ENCODE data around the gene CEP295NL.
"Not testable (repeated sequence)": the region's sequence is repeated elsewhere in the genome, so short reads cannot be mapped to it uniquely, and the experiment has no call there.

CEP295NL gene

GRCh38 chr17:78929908-78930775 is 27.1 kb upstream of the CEP295NL start:
- DNase-seq, result no peak

- no peak for DNase-seq
These were observed 22.9 kb upstream of the CEP295NL start for GRCh38 chr17:78925662-78926555.

- DNase-seq, result peak; percentile 70
These were observed 22.2 kb upstream of the CEP295NL start, which contains the start of gene TIMP2 for GRCh38 chr17:78925234-78925633. Gene TIMP2, minus strand, starts transcription at chr17:78925387. Its CDS starts 299 bp downstream, at chr17:78925088.

GRCh38 chr17:78924481-78925151 is 21.6 kb upstream of the CEP295NL start:
- DNase-seq, result no peak

- peak; percentile 58 for DNase-seq
These were observed 20.9 kb upstream of the CEP295NL start for GRCh38 chr17:78923660-78924453.

GRCh38 chr17:78922816-78923498 is 20.0 kb upstream of the CEP295NL start:
- no peak for DNase-seq

- DNase-seq, result no peak
These were observed 18.5 kb upstream of the CEP295NL start for GRCh38 chr17:78921437-78921971.

GRCh38 chr17:78920528-78920927 is 17.5 kb upstream of the CEP295NL start:
- DNase-seq, result no peak

- DNase-seq, result no peak
These were observed 17.0 kb upstream of the CEP295NL start for GRCh38 chr17:78919861-78920450.

- no peak for DNase-seq
These were observed 16.0 kb upstream of the CEP295NL start for GRCh38 chr17:78918979-78919378.

GRCh38 chr17:78917451-78918275 is 14.7 kb upstream of the CEP295NL start:
- no peak for DNase-seq

- no peak for DNase-seq
These were observed 13.1 kb upstream of the CEP295NL start for GRCh38 chr17:78915872-78916632.

GRCh38 chr17:78913115-78913514 is 10.1 kb upstream of the CEP295NL start:
- no peak for DNase-seq

- DNase-seq, result no peak
These were observed 9.1 kb upstream of the CEP295NL start for GRCh38 chr17:78912082-78912481.

GRCh38 chr17:78911543-78911942 is 8.5 kb upstream of the CEP295NL start:
- DNase-seq, result not testable (repeated sequence)

- DNase-seq, result no peak
These were observed 7.7 kb upstream of the CEP295NL start for GRCh38 chr17:78910497-78911284.

- no peak for DNase-seq
These were observed 5.4 kb upstream of the CEP295NL start for GRCh38 chr17:78908426-78908825.

- no peak for DNase-seq
These were observed 2.5 kb upstream of the CEP295NL start for GRCh38 chr17:78905541-78905940.
